Fibroblast of pulmonary artery (primary cell): ENCODE results near the gene GNRH2.
A peak's percentile ranks its signal among the peaks of the same experiment; 100 is the strongest.

ENCODE experiments used
- DNase-seq: peaks from one replicate; pipeline ENCODE4 v3.0.0-alpha.2; 2010; ENCODE audit warnings: low read depth
- H3K4me3 ChIP-seq: replicated peaks from 2 replicates; pipeline ENCODE4 v1.5.1; 2011; ENCODE audit warnings: low read depth, mild to moderate bottlenecking, control low read depth, low read length, moderate library complexity
- TF ChIP-seq, protein P1 (sequence below): IDR thresholded peaks from 2 replicates; pipeline ENCODE4 v1.5.1; 2011; ENCODE audit warnings: mild to moderate bottlenecking, control low read depth, low read length, inconsistent platforms; ENCODE audit errors: missing control alignments

The GNRH2 gene

DNA sequence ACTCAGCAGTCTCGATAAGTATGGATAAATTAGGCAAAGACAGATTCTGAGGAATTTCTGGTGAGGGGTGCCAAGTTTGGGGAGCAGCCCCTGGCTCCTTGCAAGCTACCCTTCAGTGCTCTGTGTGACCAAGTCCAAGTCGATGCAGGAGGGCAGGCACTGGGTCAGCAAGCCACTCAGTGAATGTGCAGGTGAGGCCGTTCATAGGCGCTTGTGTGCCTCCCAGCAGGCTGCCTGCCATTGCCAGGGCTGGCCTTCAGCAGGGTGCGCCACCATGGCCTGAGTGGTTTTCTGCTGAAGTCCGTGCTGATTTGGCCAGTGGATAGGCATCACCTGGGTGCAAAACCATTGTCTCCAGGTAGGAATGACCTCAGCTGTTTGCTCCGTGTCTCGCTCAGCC lies 3.3 kb upstream of the GNRH2 start:
- no peak for DNase-seq

DNA sequence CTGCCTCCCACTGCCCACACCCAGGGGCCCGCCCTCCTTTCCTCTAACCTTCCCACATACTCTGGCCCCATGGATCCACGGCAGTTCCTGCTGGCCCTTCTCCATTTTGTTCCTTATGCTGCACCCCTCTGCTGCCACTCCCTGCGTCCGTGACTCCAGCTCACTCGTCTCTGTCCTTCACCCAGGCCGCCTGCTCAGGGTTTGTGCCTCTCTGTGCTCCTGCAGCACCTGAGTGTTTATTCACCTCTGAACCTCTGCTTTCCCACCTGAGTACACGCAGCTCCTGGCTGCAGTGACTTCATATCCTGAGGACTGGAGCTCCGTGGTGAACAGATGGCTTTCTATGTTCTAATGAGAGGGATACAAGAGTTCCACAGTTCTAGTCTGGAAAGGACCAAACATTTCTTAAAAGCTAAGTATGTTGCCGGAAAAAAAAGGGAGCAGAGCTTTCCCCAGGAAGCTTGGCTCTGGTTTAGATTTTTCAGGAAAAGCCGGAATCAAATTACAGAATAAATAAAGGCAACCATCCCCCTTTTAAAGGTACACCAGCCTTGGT lies 1.5 kb upstream of the GNRH2 start:
- peak; percentile 28 for DNase-seq
- no peak overlapping the region for H3K4me3 ChIP-seq
- TF ChIP-seq, protein P1, sequence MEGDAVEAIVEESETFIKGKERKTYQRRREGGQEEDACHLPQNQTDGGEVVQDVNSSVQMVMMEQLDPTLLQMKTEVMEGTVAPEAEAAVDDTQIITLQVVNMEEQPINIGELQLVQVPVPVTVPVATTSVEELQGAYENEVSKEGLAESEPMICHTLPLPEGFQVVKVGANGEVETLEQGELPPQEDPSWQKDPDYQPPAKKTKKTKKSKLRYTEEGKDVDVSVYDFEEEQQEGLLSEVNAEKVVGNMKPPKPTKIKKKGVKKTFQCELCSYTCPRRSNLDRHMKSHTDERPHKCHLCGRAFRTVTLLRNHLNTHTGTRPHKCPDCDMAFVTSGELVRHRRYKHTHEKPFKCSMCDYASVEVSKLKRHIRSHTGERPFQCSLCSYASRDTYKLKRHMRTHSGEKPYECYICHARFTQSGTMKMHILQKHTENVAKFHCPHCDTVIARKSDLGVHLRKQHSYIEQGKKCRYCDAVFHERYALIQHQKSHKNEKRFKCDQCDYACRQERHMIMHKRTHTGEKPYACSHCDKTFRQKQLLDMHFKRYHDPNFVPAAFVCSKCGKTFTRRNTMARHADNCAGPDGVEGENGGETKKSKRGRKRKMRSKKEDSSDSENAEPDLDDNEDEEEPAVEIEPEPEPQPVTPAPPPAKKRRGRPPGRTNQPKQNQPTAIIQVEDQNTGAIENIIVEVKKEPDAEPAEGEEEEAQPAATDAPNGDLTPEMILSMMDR, result no peak

More for the DNA sequence above, 3.3 kb upstream of the GNRH2 start:
- TF ChIP-seq, protein P1, result no peak
- no peak overlapping the region for H3K4me3 ChIP-seq

DNA sequence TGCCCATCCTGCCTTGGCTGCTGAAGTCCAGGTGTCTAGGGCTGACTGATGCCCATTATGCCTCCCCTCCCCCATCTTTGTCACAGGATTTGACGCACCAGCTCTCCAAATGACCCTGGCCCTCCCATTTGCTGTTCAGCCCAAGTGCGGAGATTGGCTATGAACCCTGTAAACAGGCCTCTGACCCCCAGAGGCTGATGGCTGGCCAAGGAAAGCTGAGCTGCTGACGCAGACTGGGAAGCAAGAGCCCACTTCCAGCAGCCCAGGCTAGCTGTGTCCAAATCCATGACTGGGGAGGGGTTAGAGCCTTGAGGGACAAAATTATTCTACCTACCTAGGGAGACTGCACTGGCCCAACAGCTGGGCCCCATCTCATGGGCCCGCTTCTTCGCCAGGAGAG lies 797 bp upstream of the GNRH2 start:
- no peak for DNase-seq
- no peak overlapping the region for H3K4me3 ChIP-seq
- TF ChIP-seq, protein P1, result no peak

DNA sequence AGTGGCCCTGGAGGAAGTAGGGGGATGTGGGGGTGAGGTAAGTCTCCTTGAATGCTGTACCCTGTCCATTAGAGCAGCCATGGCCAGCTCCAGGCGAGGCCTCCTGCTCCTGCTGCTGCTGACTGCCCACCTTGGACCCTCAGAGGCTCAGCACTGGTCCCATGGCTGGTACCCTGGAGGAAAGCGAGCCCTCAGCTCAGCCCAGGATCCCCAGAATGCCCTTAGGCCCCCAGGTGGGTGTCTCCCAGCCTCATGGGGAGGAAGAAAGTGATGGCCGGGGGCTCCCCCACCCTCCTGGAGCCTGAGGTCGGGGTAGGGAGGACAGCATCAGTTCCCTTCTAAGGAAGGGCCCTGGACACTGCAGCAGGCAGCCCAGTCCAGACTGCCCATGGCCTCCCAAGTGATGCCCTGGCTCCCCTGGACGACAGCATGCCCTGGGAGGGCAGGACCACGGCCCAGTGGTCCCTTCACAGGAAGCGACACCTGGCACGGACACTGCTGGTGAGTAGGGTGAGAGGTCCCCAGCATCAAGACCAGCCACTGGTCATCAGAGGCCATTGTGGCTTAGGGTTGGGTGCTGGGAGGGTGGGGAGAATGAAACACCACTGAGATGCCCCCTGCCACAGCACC lies 1.0 kb downstream of the GNRH2 start:
- H3K4me3 ChIP-seq, result no peak overlapping the region
- no peak for DNase-seq
- TF ChIP-seq, protein P1, result no peak

DNA sequence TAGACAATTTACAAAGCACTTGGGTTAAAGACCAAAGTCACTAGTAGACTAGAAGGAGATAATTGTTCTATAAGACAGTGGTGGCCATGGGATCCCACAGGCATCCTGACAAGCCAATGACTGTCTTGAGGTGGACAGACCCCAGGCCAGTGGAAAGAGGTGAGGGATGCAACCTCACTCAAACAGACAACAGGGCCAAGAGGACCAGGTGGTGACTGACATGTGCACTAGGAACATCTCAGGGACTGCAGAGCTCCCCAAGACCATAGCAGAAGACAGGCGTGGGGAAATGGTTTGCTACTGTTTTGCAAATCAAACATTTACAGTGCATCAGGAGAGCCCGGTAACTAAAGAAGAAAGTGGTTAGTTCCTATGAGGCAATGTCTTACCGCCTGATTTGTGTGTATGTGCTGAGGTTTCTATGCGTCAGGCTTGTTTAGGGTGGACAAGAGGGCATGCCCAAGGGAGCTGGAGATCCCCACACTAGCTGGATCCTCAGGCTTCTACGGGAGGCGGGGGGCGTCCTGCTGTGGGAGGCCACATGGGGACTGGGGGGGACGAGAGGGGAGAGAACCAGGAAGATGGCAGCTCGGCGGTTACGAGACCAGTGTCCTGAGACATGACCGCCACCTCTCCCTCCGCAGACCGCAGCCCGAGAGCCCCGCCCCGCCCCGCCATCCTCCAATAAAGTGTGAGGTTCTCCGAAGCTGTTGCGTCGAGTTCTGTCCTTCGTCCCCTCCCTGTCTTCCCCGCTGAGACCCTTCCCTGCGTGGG lies 1.8 kb downstream of the GNRH2 start:
- TF ChIP-seq, protein P1, result no peak
- H3K4me3 ChIP-seq, result peak overlapping the region; percentile 78
- peak; percentile 66 for DNase-seq

DNA sequence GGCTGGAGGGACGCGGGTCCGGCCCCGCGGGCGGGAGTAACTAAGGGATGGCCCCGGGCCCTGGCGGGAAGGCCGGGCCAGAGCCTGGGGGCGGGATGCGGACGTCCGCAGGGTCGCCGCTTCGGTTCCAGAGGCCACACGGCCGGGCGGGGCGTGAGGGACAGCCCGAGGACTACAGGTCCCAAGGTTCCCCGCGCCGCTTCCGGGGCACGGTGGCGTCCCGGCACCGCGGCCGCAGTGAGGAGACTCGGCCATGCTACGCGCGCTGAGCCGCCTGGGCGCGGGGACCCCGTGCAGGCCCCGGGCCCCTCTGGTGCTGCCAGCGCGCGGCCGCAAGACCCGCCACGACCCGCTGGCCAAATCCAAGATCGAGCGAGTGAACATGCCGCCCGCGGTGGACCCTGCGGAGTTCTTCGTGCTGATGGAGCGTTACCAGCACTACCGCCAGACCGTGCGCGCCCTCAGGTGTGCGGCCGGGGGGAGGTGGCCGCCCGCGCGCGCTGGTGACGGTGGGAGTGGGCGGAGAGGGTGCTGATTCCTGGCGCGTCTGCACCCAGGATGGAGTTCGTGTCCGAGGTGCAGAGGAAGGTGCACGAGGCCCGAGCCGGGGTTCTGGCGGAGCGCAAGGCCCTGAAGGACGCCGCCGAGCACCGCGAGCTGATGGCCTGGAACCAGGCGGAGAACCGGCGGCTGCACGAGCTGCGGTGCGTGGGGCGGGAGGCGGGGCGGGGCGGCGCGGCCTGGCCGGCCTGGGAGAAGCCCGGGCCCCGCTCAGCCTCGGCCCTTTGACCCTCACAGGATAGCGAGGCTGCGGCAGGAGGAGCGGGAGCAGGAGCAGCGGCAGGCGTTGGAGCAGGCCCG lies 2.6 kb downstream of the GNRH2 start, which contains the start of gene MRPS26:
TSS of gene MRPS26 (plus strand) at position 237 of the 861 bp plus-strand sequence. CDS start at position 254, 17 bp downstream.
- TF ChIP-seq, protein P1, result no peak
- peak within 1 kb of the TSS; percentile 78 for H3K4me3 ChIP-seq
- peak; percentile 82 for DNase-seq
